Stimulated activated CD4-positive, alpha-beta T cell treated with anti-CD3 and anti-CD28 coated beads, Interleukin-2, amount 100 ng/mL, for 24 hours (primary cell): ENCODE measurements around the gene CEP89.
A peak's percentile ranks its signal among the peaks of the same experiment; 100 is the strongest.

Experiments
- DNase-seq, 2 donors: peaks; one replicate each; pipeline ENCODE4 v3.0.0-alpha.2; 2020

CEP89 gene

DNA sequence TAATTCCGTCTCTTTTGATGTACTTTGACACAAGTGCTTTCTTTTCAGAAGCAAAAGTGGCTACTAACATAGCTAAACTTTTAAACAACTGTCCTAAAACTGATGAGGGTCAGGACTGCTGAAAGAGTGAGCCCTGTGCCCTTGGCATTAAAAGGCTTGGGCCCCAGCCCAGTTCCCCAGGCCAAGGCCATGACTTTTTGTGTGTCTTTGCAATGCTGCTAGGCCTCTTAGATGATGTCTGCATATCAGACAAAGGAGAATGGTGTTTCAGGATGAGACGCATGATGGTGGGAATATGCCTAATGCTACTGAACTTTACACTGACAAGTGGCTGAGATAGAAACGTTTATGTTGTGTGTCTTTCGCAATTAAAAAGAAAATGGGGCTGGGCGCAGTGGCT, 140.1 kb downstream of the CEP89 start:
- no peak for DNase-seq

DNA sequence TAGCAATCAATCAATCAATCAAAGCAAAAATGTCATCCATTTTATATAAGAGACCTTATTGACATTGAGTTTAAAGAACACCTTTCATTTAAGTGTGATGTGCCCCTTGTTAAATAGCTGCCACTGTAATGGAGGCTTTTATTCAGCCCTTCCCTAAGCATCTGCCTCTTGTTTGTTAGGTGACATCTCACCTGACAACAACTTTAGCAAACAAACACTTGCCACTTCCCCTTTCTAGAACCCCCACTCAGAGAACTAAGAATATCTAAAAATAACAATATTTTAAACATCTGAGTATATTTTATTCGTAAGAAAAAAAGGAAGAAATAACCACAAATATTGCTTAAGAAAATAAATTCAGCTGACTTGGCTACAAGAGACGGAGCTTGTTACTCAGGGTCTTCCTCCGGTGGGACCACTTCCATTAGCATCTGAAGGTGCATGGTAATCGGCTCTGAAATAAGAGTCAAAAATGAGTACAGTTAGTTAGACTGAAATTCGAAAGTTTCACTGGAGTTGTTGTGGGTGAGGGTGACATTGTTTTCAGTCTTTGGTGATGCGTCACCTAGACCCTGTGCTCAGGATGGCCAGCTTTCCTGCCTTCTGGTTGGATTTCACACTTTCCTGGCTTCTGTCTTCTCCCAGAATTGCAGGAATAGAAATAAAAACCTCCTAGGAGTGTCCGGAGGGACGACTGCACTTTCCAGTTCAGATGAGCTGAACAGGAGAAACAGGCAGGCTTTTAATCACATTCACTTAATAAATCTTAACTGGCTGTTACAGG, 141.3 kb downstream of the CEP89 start:
- no peak for DNase-seq

DNA sequence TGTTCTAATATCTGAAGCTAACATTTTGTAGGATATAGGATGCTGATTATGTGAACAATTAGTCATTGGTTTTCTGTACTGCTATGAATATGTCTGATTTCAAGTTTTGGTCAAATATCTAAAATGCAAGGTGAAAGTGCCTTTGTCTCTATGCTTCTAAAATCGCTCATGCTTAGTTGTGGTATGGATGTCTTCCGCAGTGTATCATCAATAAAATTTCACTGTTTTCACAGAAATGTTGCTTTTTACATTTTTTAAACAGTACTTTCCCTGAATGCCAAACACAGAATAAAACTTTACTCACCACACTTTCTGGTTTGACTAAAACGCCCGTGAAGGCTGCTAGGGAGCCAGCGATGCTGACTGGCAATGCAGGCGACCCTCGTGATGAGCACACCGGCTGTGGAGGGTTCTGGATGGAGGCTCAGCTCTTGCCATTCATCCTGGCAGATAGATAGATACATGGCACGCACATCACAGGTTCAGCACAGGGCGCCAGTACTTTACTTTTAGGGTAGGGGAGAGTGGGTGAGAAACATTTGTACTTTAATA, 142.3 kb downstream of the CEP89 start:
- peak in 1 of 2 donors; percentile 15 for DNase-seq

DNA sequence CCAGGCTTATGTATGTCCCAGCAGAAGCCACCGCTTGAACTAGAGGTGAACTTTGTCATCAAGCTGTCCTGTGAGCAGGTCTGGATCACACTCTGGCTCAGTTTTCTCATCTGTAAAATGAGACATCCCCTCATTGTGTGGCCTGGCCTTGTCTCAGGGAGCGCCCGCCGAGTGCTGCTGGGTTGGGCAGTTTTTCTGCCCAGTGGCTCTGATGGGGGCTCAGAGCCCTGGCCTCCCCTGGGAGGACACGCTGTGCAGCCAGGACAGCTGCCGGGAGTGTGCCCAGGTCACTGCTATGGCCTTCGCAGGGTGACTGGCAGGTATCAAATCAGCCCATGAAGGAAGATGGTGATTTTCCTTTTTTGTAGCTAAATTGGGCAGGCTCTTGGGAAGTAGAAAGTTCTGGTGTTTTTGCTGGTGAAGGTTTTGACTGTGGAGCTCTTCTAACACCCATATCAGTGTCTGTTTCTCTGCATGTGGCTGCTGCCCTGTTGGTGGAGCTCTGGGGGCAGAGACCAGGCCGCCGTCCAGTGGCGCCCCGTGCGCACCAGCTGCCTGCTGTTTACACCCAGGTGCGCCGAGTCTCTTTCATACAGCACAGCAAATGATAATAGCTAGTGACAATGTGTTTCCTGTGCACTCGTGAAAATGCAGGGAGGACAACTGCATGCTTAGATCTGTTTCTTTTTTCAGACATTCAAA, 143.0 kb downstream of the CEP89 start:
- DNase-seq: no peak

DNA sequence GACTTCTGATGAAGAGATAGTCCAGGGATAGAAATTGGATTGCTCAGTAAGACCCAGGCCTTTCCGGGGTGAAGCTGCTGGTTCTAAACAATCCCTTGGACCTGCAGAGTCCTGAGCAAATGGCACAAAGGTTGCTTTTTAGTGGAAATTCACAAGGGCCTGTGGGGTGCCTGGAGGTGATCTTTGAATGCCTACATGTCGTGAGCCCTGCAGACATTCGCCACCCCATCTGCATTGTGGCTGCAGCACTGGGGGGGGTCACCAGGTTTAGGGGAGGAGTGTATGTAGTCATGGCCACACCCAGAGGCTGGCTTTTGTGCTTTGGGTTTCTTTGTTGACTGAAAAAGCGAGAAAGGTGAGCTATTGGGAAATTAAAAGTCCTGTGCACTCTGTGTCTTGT, 143.6 kb downstream of the CEP89 start:
- no peak for DNase-seq
